IMR-90 (cell line): Measurements from ENCODE around the gene ZFYVE26. TPM values are rescaled to one million over a fixed set of nuclear protein-coding genes. Genes with fewer than 3 reads are reported as not detected.

Experiments
- ATAC-seq: fragments of 200-7000 bp; cut with Tn5 transposase; 2 replicates; pipeline ENCODE4 v1.9.1; 2020; ENCODE audit warnings: low read depth, mild to moderate bottlenecking, moderate library complexity
- BruUV-seq: library from RNA; stranded (reverse); fragments of 400-500 nt; replicated peaks from 2 replicates; lab custom pipeline; 2021; lab: Mats Ljungman, UMichigan
- CTCF ChIA-PET: fragments of 300-600 bp; formaldehyde crosslinking; extraction: SDS; loops from one replicate; lab custom pipeline; 2021; ENCODE audit warnings: antibody characterized with exemption; lab: Yijun Ruan, JAX
- POLR2A ChIA-PET: fragments of 300-600 bp; sonication (Branson Sonifier 250); formaldehyde crosslinking; loops from one replicate; lab custom pipeline; 2022; ENCODE audit warnings: antibody characterized with exemption; ENCODE audit not compliant: unreplicated experiment; lab: Charles Lee
- DNase-seq: peaks from one replicate; pipeline ENCODE4 v3.0.0; 2013
- H2AFZ ChIP-seq: replicated peaks from 2 replicates; pipeline ENCODE3; 2013; ENCODE audit warnings: low read length, mild to moderate bottlenecking; ENCODE audit not compliant: poor library complexity
- H2AK5ac ChIP-seq: 2 replicates; pipeline ENCODE4 v1.6.1; 2013; ENCODE audit warnings: low read depth, low read length, inconsistent platforms
- H2AK9ac ChIP-seq: replicated peaks from 2 replicates; pipeline ENCODE3; 2013; ENCODE audit warnings: mild to moderate bottlenecking, low read depth, low read length, moderate library complexity; ENCODE audit not compliant: poor library complexity
- H2BK120ac ChIP-seq: 2 replicates; pipeline ENCODE4 v1.6.1; 2013; ENCODE audit warnings: low read depth, low read length, inconsistent platforms
- H2BK15ac ChIP-seq: 3 replicates; pipeline ENCODE4 v1.6.1; 2013; ENCODE audit warnings: low read depth, low read length, inconsistent platforms
- H2BK20ac ChIP-seq: 2 replicates; pipeline ENCODE4 v1.6.1; 2013; ENCODE audit warnings: low read depth, mild to moderate bottlenecking, inconsistent platforms, low read length, moderate library complexity
- H2BK5ac ChIP-seq: 2 replicates; pipeline ENCODE4 v1.6.1; 2013; ENCODE audit warnings: mild to moderate bottlenecking, low read depth, low read length, inconsistent platforms; ENCODE audit not compliant: poor library complexity, severe bottlenecking
- H3K14ac ChIP-seq: replicated peaks from 2 replicates; pipeline ENCODE4 v1.6.1; 2013; ENCODE audit warnings: low read depth, low read length, inconsistent platforms
- H3K18ac ChIP-seq: 2 replicates; pipeline ENCODE4 v1.6.1; 2013; ENCODE audit warnings: low read depth, low read length, control low read depth
- H3K23ac ChIP-seq: 2 replicates; pipeline ENCODE4 v1.6.1; 2013; ENCODE audit warnings: low read depth, low read length, inconsistent platforms
- H3K27ac ChIP-seq: 2 replicates; pipeline ENCODE4 v1.5.1; 2013; ENCODE audit warnings: mild to moderate bottlenecking, control low read depth, low read length; ENCODE audit not compliant: insufficient read depth
- H3K27me3 ChIP-seq: 2 replicates; pipeline ENCODE4 v1.6.1; 2013; ENCODE audit warnings: low read length; ENCODE audit not compliant: control insufficient read depth, insufficient read depth
- H3K36me3 ChIP-seq: 2 replicates; pipeline ENCODE4 v1.6.1; 2013; ENCODE audit warnings: low read length, mixed read lengths; ENCODE audit not compliant: control insufficient read depth, insufficient read depth
- H3K4ac ChIP-seq: 2 replicates; pipeline ENCODE4 v1.6.1; 2013; ENCODE audit warnings: low read depth, low read length, inconsistent platforms
- H3K4me1 ChIP-seq: 2 replicates; pipeline ENCODE4 v1.6.1; 2013; ENCODE audit warnings: low read length, mixed read lengths; ENCODE audit not compliant: control insufficient read depth, insufficient read depth
- H3K4me2 ChIP-seq: 2 replicates; pipeline ENCODE4 v1.6.1; 2013; ENCODE audit warnings: low read depth, mild to moderate bottlenecking, control low read depth, low read length, moderate library complexity
- H3K4me3 ChIP-seq: 2 replicates; pipeline ENCODE4 v1.5.1; 2013; ENCODE audit warnings: low read depth, mild to moderate bottlenecking, control low read depth, low read length, moderate library complexity; ENCODE audit not compliant: insufficient read depth
- H3K56ac ChIP-seq: 2 replicates; pipeline ENCODE4 v1.6.1; 2013; ENCODE audit warnings: low read length, inconsistent platforms; ENCODE audit not compliant: insufficient read depth; ENCODE audit errors: extremely low read depth
- H3K79me1 ChIP-seq, 2 experiments: 2 replicates each; pipeline ENCODE4 v1.6.1; 2013; ENCODE audit warnings: low read length in 2 of 2, inconsistent platforms in 1 of 2, low read depth in 1 of 2
- H3K9ac ChIP-seq: 2 replicates; pipeline ENCODE4 v1.6.1; 2013; ENCODE audit warnings: low read depth, low read length, control low read depth
- H3K9me1 ChIP-seq: 2 replicates; pipeline ENCODE4 v1.6.1; 2013; ENCODE audit warnings: low read length, inconsistent platforms; ENCODE audit not compliant: insufficient read depth
- H3K9me3 ChIP-seq: 2 replicates; pipeline ENCODE4 v1.6.1; 2013; ENCODE audit warnings: low read length; ENCODE audit not compliant: control insufficient read depth, insufficient read depth
- H4K20me1 ChIP-seq: 2 replicates; pipeline ENCODE4 v1.6.1; 2013; ENCODE audit warnings: low read length, inconsistent platforms; ENCODE audit not compliant: insufficient read depth
- H4K5ac ChIP-seq: 2 replicates; pipeline ENCODE4 v1.6.1; 2013; ENCODE audit warnings: mild to moderate bottlenecking, low read depth, low read length, control low read depth
- H4K8ac ChIP-seq, 2 experiments: 2 replicates each; pipeline ENCODE4 v1.6.1; 2013; ENCODE audit warnings: low read depth in 2 of 2, low read length in 2 of 2, control low read depth in 1 of 2, inconsistent platforms in 1 of 2
- H4K91ac ChIP-seq: 2 replicates; pipeline ENCODE4 v1.6.1; 2013; ENCODE audit warnings: low read depth, low read length, inconsistent platforms; ENCODE audit not compliant: insufficient read depth
- BHLHE40 ChIP-seq: fragments of 150-350 bp; IDR thresholded peaks from 2 replicates; pipeline ENCODE4 v1.6.1; 2016; ENCODE audit warnings: mild to moderate bottlenecking, low read depth, low read length
- CEBPB ChIP-seq: IDR thresholded peaks from 2 replicates; pipeline ENCODE4 v1.6.1; 2012; ENCODE audit warnings: low read depth, low read length, improper control_type of control experiment
- CHD1 ChIP-seq: IDR thresholded peaks from 2 replicates; pipeline ENCODE4 v1.6.1; 2012; ENCODE audit warnings: low read depth, low read length, improper control_type of control experiment
- CTCF ChIP-seq: conservative IDR thresholded peaks from 2 replicates; pipeline ENCODE4 v1.5.1; 2012; ENCODE audit warnings: mild to moderate bottlenecking, low read depth, low read length, improper control_type of control experiment
- ELK1 ChIP-seq: fragments of 150-350 bp; IDR thresholded peaks from 2 replicates; pipeline ENCODE4 v1.6.1; 2016; ENCODE audit warnings: low read depth, mild to moderate bottlenecking, low read length, moderate library complexity, borderline replicate concordance
- FOS ChIP-seq: fragments of 150-350 bp; IDR thresholded peaks from 2 replicates; pipeline ENCODE4 v1.6.1; 2016; ENCODE audit warnings: low read depth, low read length
- MAFK ChIP-seq: IDR thresholded peaks from 2 replicates; pipeline ENCODE4 v1.6.1; 2012; ENCODE audit warnings: low read depth, low read length, improper control_type of control experiment
- MAZ ChIP-seq: IDR thresholded peaks from 2 replicates; pipeline ENCODE4 v1.6.1; 2012; ENCODE audit warnings: low read depth, mild to moderate bottlenecking, low read length, improper control_type of control experiment, moderate library complexity, borderline replicate concordance
- MXI1 ChIP-seq: IDR thresholded peaks from 2 replicates; pipeline ENCODE4 v1.6.1; 2012; ENCODE audit warnings: low read depth, mild to moderate bottlenecking, low read length, moderate library complexity, borderline replicate concordance
- NFE2L2 ChIP-seq: fragments of 150-350 bp; IDR thresholded peaks from 2 replicates; pipeline ENCODE4 v1.6.1; 2016; ENCODE audit warnings: low read depth, mild to moderate bottlenecking, low read length
- POLR2A ChIP-seq: IDR thresholded peaks from 2 replicates; pipeline ENCODE4 v1.6.1; 2012; ENCODE audit warnings: mild to moderate bottlenecking, low read depth, low read length
- RAD21 ChIP-seq: IDR thresholded peaks from 2 replicates; pipeline ENCODE4 v1.6.1; 2012; ENCODE audit warnings: low read length, improper control_type of control experiment
- RCOR1 ChIP-seq: IDR thresholded peaks from 2 replicates; pipeline ENCODE4 v1.6.1; 2012; ENCODE audit warnings: mild to moderate bottlenecking, low read length, improper control_type of control experiment; ENCODE audit not compliant: insufficient replicate concordance
- RFX5 ChIP-seq: IDR thresholded peaks from 2 replicates; pipeline ENCODE4 v1.8.0; 2012; ENCODE audit warnings: low read depth, mild to moderate bottlenecking, low read length, moderate library complexity
- SMC3 ChIP-seq: fragments of 150-350 bp; IDR thresholded peaks from 2 replicates; pipeline ENCODE4 v1.6.1; 2016; ENCODE audit warnings: low read depth, mild to moderate bottlenecking, antibody characterized with exemption, low read length, moderate library complexity
- USF2 ChIP-seq: fragments of 150-350 bp; IDR thresholded peaks from 2 replicates; pipeline ENCODE4 v1.6.1; 2017; ENCODE audit warnings: mild to moderate bottlenecking, antibody characterized with exemption, low read length, low read depth
- WGBS, 2 experiments: methylation state at CpG; one replicate each; pipeline versions ENCODE4 v1.1.5 to v1.1.7; 2013; ENCODE audit warnings: missing lambda C conversion rate in 2 of 2; ENCODE audit not compliant: insufficient read length in 1 of 2; ENCODE audit errors: extremely low coverage in 2 of 2; 5-methylcytosine and 5-hydroxymethylcytosine counted together
- dilution Hi-C: fragments of 300-500 bp; cut with HindIII; formaldehyde crosslinking; loops from one replicate; pipeline ENCODE4 v1.14.3; 2018; ENCODE audit warnings: low sequenced_read_pairs; ENCODE audit not compliant: unreplicated experiment
- in situ Hi-C: fragments of 300-500 bp; cut with MboI; formaldehyde crosslinking; loops from 3 replicates; pipeline ENCODE4 v1.14.3; 2019; ENCODE audit warnings: low sequenced_read_pairs, inconsistent platforms, mixed read lengths
- intact Hi-C: fragments of 100-400 bp; cut with micrococcal nuclease; formaldehyde crosslinking; loops from 2 replicates; pipeline ENCODE4 v1.10.0; 2022
- polyA plus RNA-seq, 3 experiments: library from polyadenylated mRNA; depleted of rRNA; stranded (reverse); fragments of >200 nt; gene quantifications; 2 replicates each; pipeline ENCODE4 v1.2.3, GENCODE V29; 2012; ENCODE audit warnings: low replicate concordance in 1 of 3
- total RNA-seq: library from RNA; depleted of rRNA; stranded (reverse); fragments of >200 nt; gene quantifications from 2 replicates; pipeline ENCODE4 v1.2.3, GENCODE V29; 2012

ZFYVE26 gene
- total and polyA plus RNA-seq, 2 of the 4 experiments (the other 2 are of a cell fraction): 6.0 to 11.1 TPM

- Histone ChIP-seq H3K4ac (no peak overlapping the region), H3K18ac (no peak overlapping the region), H2BK20ac (no peak overlapping the region), H4K91ac (no peak overlapping the region), H3K9ac (no peak overlapping the region), H4K5ac (no peak overlapping the region), H2BK15ac (no peak overlapping the region), H3K27me3 (peaks cover 4% of the 10 kb centered on the region), H3K23ac (no peak overlapping the region), H3K4me2 (no peak overlapping the region), H3K9me3 (no peaks in the 10 kb centered on the region), H3K56ac (no peak overlapping the region), H3K79me1 (no peaks in the 10 kb centered on the region), H2AK9ac (no peak overlapping the region), H4K20me1 (no peaks in the 10 kb centered on the region), H2BK120ac (no peak overlapping the region), H3K4me1 (no peaks in the 10 kb centered on the region), H2AFZ (no peak overlapping the region), H3K14ac (no peak overlapping the region), H2AK5ac (no peak overlapping the region), H3K36me3 (no peaks in the 10 kb centered on the region), H3K4me3 (no peak overlapping the region), H3K27ac (no peak overlapping the region), H2BK5ac (no peak overlapping the region), H3K9me1 (no peaks in the 10 kb centered on the region), H4K8ac (no peak overlapping the region)
- intact Hi-C loops (loop anchor here (1.0 to 2.0 kb wide), 4 partner anchors 86 to 277 kb away; no protein-coding TSS in a partner anchor), in situ Hi-C loops (loop anchor here (5.0 to 25.0 kb wide), 2 partner anchors 117 to 267 kb away; no protein-coding TSS in a partner anchor), dilution Hi-C loops (no loop called here)
- DNase-seq (no peak), ATAC-seq (no peak)
- POLR2A ChIA-PET: no interaction called here
- TF ChIP-seq NFE2L2: no peak
- TF ChIP-seq FOS: no peak
- TF ChIP-seq POLR2A: no peak
- no peak for TF ChIP-seq RCOR1
- TF ChIP-seq RFX5: no peak
- TF ChIP-seq BHLHE40: no peak
- no peak for TF ChIP-seq USF2
- no peak for TF ChIP-seq SMC3
- no peak for TF ChIP-seq MAZ
- no peak for TF ChIP-seq CTCF
- TF ChIP-seq CEBPB: no peak
- TF ChIP-seq MAFK: no peak
- no peak for TF ChIP-seq CHD1
- TF ChIP-seq RAD21: no peak
- TF ChIP-seq MXI1: no peak
- no peak for TF ChIP-seq ELK1
- WGBS, 2 experiments: no CpG with 5 or more reads among the region's 3 CpGs
- CTCF ChIA-PET: interaction anchor here (0.8 to 2.8 kb wide), 26 partner anchors 8 to 187 kb away, joined by 3 to 38 read pairs (median 5); partner anchors contain the start of genes ARG2, PLEKHH1 and RDH11
- BruUV-seq: no TSS peak
Measured at GRCh38 chr14:67703997-67704396, 112.4 kb downstream of the ZFYVE26 start.
